PC-9 (cell line): ENCODE results near the gene INTS3.

Experiments
- EZH2 ChIP-seq: fragments of 200-600 bp; sonication (generic); IDR thresholded peaks from 2 replicates; pipeline ENCODE4 v1.8.0; 2017; ENCODE audit warnings: antibody characterized with exemption, low read depth
- TF ChIP-seq, protein P1 (sequence below): fragments of 200-600 bp; sonication (generic); conservative IDR thresholded peaks from 2 replicates; pipeline ENCODE4 v1.6.1; 2017; ENCODE audit warnings: mixed run types, antibody characterized with exemption, mild to moderate bottlenecking, moderate library complexity

DNA sequence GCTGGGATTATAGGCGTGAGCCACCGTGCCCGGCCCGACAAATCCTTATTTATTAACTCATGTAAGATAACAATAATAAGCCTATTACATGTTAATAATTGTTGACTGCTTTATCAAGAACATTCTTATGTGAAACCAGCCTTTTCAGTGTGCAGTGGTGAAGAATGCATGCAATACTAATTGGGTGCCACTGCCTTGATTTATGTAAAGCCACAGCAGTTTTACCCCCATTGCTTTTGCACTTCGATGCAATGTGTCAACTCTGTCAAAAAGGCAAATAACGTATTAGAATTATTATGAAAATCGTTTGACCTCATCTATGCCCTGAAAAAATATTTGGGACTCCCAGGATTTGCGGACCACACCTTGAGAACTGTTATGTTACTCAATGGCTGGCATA lies 31.1 kb upstream of the INTS3 start:
- TF ChIP-seq, protein P1, sequence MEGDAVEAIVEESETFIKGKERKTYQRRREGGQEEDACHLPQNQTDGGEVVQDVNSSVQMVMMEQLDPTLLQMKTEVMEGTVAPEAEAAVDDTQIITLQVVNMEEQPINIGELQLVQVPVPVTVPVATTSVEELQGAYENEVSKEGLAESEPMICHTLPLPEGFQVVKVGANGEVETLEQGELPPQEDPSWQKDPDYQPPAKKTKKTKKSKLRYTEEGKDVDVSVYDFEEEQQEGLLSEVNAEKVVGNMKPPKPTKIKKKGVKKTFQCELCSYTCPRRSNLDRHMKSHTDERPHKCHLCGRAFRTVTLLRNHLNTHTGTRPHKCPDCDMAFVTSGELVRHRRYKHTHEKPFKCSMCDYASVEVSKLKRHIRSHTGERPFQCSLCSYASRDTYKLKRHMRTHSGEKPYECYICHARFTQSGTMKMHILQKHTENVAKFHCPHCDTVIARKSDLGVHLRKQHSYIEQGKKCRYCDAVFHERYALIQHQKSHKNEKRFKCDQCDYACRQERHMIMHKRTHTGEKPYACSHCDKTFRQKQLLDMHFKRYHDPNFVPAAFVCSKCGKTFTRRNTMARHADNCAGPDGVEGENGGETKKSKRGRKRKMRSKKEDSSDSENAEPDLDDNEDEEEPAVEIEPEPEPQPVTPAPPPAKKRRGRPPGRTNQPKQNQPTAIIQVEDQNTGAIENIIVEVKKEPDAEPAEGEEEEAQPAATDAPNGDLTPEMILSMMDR: no peak
- TF ChIP-seq EZH2: no peak
